HG03571 (cell line): Measurements from ENCODE around the gene SPG11.
A peak's percentile ranks its signal among the peaks of the same experiment; 100 is the strongest.
"Not testable (repeated sequence)": the region's sequence is repeated elsewhere in the genome, so short reads cannot be mapped to it uniquely, and the experiment has no call there.

Source experiments
- ATAC-seq: cut with Tn5 transposase; IDR thresholded peaks from one replicate; pipeline ENCODE4 v1.9.1; 2021; ENCODE audit not compliant: unreplicated experiment

SPG11 gene

DNA sequence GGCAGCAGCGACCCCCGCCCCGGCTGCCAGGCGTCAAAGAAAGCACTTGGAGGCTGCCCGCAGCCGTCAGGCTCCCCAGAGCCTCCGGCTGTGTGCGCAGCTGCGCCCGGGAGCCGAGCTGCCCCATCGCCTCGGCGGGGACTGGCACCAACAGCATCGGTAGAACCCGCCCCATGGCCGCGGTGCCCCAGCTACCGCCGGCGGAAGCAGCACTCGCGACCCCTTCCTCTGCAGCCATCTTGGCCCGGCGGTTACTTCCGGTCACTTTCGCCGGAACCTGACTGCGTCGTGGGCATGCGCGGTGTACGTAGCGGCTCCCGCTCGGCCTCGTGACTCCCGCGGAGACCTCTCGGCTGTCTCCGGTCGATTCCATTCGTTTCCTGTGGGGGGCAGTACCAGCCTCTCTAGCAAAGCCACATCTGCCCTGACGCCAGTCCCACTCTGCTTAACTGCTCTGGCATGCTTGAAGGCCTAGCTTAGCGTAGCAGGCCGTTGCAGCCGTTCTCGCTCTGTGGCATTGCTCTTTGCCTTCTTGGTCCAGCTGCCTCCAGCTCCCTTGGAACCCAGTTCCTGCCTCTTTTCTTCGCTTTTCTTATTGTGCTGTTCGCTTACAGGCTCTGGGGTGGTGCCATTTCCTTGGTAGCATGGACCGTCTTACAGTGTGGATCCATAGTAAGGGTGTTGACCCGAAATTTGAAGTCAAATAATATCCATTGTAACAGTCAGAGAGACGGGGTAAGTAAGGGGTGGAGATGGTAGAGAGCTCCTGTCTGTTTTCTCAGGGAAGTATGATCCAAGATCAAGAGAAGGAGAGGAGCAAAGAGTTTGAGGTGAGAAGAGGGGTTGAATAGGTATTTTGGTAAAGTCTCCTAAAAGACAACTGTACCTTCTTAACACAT, at the start of gene SPG11:
TSS of gene SPG11 (minus strand) at position 253 of the 899 bp plus-strand sequence. CDS start at position 238, 15 bp downstream.
- peak; percentile 71 for ATAC-seq

DNA sequence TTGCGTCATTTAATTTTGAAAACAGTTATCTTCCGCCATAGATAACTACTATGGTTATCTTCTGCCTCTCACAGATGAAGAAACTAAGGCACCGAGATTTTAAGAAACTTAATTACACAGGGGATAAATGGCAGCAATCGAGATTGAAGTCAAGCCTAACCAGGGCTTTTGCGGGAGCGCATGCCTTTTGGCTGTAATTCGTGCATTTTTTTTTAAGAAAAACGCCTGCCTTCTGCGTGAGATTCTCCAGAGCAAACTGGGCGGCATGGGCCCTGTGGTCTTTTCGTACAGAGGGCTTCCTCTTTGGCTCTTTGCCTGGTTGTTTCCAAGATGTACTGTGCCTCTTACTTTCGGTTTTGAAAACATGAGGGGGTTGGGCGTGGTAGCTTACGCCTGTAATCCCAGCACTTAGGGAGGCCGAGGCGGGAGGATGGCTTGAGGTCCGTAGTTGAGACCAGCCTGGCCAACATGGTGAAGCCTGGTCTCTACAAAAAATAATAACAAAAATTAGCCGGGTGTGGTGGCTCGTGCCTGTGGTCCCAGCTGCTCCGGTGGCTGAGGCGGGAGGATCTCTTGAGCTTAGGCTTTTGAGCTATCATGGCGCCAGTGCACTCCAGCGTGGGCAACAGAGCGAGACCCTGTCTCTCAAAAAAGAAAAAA, 49.0 kb upstream of the SPG11 start:
- no peak for ATAC-seq

GRCh38 chr15:44711743-44712345, 48.4 kb upstream of the SPG11 start:
- peak; percentile 5 for ATAC-seq

GRCh38 chr15:44711096-44711742, 47.8 kb upstream of the SPG11 start, which contains the start of the genes B2M and PATL2:
Gene B2M, plus strand, starts transcription at chr15:44711517. Its CDS starts 30 bp downstream, at chr15:44711547.
Gene PATL2, minus strand, starts transcription at chr15:44711323. Its CDS starts 34,833 bp downstream, at chr15:44676490.
- peak; percentile 76 for ATAC-seq

GRCh38 chr15:44710236-44711095, 47.0 kb upstream of the SPG11 start:
- ATAC-seq, result no peak

DNA sequence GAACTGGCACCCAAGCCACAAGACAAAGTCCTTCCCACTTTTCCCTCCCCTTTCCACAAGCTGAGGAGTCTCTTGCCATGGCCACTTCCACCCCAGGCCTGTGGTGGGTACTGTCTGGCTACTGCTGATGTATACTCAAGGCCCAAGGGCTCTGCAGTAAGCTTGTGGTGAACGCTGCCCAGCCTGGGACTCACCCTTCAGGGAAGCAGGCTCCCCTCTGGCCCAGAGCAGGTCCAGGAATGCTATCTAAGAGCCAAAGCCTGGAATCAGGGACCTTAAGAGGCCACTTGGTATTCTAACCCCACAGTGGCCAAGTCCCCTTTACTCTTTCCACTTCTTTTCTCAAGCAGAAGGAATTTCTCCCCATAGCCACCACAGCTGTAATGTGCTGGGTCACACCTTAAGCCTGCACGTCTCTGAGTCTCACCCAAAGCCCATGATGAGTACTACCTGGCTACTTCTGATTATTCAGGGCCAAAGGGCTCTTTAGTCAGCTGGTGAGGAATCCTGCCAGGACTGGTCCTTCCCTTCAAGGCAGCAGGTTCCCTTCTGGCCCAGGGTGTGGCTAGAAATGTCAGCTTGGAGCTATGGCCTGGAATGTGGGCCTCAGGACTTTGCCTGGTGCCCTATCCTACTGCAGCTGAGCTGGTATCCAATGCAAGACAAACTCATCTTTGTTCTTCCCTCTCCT, 43.6 kb upstream of the SPG11 start:
- ATAC-seq, result no peak

DNA sequence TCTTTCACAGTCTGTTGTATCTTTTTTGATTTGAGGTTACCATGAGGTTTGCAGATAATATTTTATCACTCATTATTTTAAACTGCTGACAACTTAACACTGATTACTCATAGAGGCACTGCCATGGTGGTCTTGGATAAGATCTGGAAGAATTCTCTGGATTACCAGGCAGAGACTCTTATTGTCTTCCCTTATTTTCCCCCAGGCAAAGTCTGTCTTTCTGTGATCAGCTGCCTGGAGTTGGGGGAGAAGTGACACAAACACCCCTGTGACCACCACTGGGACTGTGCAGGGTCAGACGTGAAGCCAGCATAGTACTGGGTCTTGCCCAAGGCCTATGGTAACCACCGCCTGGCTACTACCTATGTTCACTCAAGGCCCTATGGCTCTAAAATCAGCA, 42.9 kb upstream of the SPG11 start:
- ATAC-seq, result no peak

- no peak for ATAC-seq
These were observed 42.5 kb upstream of the SPG11 start for GRCh38 chr15:44705986-44706385.

DNA sequence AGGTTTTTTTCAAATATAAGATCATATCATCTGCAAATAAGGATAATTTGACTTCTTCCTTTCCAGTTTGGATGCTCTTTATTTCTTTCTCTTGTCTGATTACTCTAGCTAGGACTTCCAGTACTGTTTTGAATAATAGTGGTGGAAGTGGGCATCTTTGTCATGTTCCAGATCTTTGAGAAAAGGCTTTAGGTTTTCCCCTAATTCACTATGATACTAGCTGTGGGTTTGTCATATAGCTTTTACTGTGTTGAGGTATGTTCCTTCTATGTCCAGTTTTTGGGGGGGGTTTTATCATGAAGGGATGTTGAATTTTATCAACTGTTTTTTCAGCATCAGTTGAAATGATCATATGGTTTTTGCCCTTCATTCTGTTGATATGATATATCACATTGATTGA, 37.2 kb upstream of the SPG11 start:
- ATAC-seq, result not testable (repeated sequence)

DNA sequence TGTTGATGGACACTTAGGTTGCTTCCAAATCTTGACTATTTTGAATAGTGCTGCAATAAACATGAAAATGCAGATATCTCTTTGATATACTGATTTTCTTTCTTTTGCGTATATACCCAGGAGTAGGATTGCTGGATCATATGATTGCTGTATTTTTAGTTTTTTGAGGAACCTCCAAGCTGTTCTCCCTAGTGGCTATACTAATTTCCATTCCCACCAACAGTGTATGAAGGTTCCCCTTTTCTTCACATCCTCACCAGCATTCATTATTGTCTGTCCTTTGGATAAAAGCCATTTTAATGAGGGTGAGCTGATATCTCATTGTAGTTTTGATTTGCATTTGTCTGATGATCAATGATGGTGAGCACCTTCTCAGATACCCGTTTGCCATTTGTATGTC, 35.2 kb upstream of the SPG11 start:
- ATAC-seq, result no peak

- no peak for ATAC-seq
These were observed 33.6 kb upstream of the SPG11 start for GRCh38 chr15:44697014-44697413.

- no peak for ATAC-seq
These were observed 31.8 kb upstream of the SPG11 start for GRCh38 chr15:44695294-44695693.

- no peak for ATAC-seq
These were observed 31.0 kb upstream of the SPG11 start for GRCh38 chr15:44694416-44694815.

DNA sequence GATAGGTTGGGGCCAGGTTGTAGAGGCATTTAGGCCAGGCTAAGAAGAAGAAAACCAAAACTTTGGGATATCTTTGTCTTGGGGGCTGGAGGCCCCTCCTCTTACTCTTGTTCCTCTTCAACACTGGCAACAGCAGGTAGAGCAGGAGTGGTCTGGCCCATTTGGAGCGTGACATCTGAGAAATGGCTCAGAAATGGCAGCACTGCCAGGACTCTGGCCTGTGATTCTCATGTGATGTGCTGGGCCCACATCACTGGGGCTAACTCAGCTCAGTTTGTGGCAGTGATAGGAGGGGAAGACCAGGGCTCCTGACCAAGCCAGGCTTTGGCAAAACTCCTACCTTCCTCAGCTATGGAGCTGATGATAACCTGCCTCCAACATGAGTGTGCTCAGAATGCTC, 29.2 kb upstream of the SPG11 start:
- no peak for ATAC-seq

DNA sequence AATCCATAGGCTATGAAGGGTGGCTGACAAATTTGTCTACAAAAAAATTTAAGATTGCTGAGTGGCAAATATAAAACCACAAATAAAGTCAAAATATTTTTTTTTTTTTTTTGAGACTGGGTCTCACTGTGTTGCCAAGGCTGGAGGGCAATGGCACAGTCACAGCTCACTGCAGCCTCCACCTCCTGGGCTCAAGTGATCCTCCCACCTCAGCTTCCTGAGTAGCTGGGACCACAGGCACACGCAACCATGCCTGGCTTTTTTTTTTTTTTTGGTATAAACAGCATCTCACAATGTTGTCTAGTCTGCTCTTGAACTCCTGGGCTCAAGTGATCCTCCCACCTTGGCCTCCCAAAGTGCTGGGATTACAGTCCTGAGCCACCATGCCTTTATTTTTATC, 26.8 kb upstream of the SPG11 start:
- ATAC-seq, result not testable (repeated sequence)

- not testable (repeated sequence) for ATAC-seq
These were observed 25.9 kb upstream of the SPG11 start for GRCh38 chr15:44689318-44689717.

DNA sequence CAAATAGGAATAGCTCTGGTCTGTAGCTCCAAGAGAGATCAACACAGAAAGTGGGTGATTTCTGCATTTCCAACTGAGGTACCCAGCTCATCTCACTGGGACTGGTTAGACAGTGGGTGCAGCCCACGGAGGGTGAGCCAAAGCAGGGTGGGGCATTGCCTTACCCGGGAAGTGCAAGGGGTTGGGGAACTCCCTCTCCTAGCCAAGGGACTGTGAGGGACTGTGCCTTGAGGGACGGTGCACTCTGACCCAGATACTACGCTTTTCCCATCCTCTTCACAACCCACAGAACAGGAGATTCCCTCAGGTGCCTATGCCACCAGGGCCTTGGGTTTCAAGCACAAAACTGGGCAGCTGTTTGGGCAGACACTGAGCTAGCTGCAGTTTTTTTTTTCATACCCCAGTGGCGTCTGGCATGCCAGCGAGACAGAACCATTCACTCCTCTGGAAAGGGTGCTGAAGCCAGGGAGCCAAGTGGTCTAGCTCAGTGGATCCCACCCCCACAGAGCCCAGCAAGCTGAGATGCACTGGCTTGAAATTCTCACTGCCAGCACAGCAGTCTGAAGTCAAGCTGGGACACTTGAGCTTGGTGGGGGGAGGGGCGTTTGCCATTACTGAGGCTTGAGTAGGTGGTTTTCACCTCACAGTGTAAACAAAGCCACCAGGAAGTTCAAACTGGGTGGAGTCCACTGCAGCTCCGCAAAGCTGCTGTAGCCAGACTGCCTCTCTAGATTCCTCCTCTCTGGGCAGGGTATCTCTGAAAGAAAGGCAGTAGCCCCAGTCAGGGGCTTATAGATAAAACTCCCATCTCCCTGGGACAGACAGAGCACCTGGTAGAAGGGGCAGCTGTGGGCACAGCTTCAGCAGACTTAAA, 19.6 kb upstream of the SPG11 start:
- not testable (repeated sequence) for ATAC-seq

DNA sequence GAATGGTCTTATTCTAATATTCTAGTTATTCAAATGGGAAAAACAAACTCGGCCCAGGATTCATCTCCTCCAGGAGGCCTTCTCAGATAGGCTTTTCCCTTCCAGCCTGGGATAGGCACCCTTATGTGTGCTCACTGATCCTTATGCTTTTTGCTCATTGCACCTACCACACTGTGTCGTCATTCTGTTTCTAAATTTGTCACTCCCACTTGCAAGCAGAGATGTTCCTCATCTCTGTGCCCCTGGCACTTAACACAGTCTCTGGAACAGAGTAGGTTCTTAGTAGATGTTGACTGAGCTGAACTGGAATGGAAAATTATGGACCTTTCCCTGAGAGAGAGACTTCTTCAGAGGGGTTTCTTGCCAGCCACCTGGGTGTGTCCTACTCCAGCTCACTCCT, 18.7 kb upstream of the SPG11 start:
- no peak for ATAC-seq

GRCh38 chr15:44676676-44677075, 13.2 kb upstream of the SPG11 start:
- no peak for ATAC-seq
